Endothelial cell of umbilical vein (primary cell): ENCODE measurements around the gene CHRNA7. TPM values are rescaled to one million over a fixed set of nuclear protein-coding genes. Genes with fewer than 3 reads are reported as not detected.

Source experiments
- BruUV-seq: library from RNA; stranded (reverse); fragments of 400-500 nt; replicated peaks from 2 replicates; lab custom pipeline; 2021; lab: Mats Ljungman, UMichigan
- CTCF ChIA-PET: fragments of 300-600, 350-600 bp; sonication (Branson Sonifier 250); formaldehyde crosslinking; loops from one replicate; lab custom pipeline; 2021; ENCODE audit warnings: antibody characterized with exemption, inconsistent platforms; lab: Charles Lee
- POLR2A ChIA-PET: fragments of 300-600, 350-600 bp; sonication (Branson Sonifier 250); formaldehyde crosslinking; loops from one replicate; lab custom pipeline; 2021; ENCODE audit warnings: antibody characterized with exemption, inconsistent platforms; lab: Charles Lee
- DNase-seq: peaks from one replicate; pipeline ENCODE4 v3.0.0-alpha.2; 2011; ENCODE audit warnings: low read depth, low spot score
- FAIRE-seq: peaks from 2 replicates; lab custom pipeline; 2011; peaks lifted over from hg19 to GRCh38; lab: Jason Lieb, UNC
- H2AFZ ChIP-seq: 2 replicates; pipeline ENCODE4 v1.6.0; 2012; ENCODE audit warnings: low read depth, low read length, control low read depth, inconsistent platforms
- H3K27ac ChIP-seq: 2 replicates; pipeline ENCODE4 v1.5.1; 2011; ENCODE audit warnings: low read depth, mild to moderate bottlenecking, control low read depth, low read length, moderate library complexity; ENCODE audit not compliant: insufficient read depth
- H3K27me3 ChIP-seq, 2 experiments: 2 replicates each; pipeline versions ENCODE4 v1.6.0 to v1.6.1; 2011; ENCODE audit warnings: low read length in 2 of 2, mixed read lengths in 1 of 2; ENCODE audit not compliant: control insufficient read depth in 2 of 2, insufficient read depth in 2 of 2
- H3K36me3 ChIP-seq, 2 experiments: 2 replicates in 1 of 2; 3 replicates in 1 of 2; pipeline ENCODE4 v1.5.1; 2011; ENCODE audit warnings: low read length in 2 of 2, mild to moderate bottlenecking in 1 of 2, moderate library complexity in 1 of 2; ENCODE audit not compliant: control insufficient read depth in 2 of 2, insufficient read depth in 2 of 2; ENCODE audit errors: extremely low read depth in 1 of 2
- H3K4me1 ChIP-seq: 3 replicates; pipeline ENCODE4 v1.5.1; 2011; ENCODE audit warnings: mild to moderate bottlenecking, low read length; ENCODE audit not compliant: control insufficient read depth, insufficient read depth; ENCODE audit errors: extremely low read depth
- H3K4me2 ChIP-seq: 2 replicates; pipeline ENCODE4 v1.6.1; 2011; ENCODE audit warnings: low read length, control low read depth, mixed read lengths; ENCODE audit not compliant: insufficient read depth
- H3K4me3 ChIP-seq, 3 experiments: fragments of 200-600 bp in 1 of 3; sonication (generic), shearing (Covaris generic) in 1 of 3; replicated peaks in 1 of 3; 2 replicates each; pipeline ENCODE4 v1.5.1; 2011 to 2016; ENCODE audit warnings: control low read depth in 3 of 3, low read length in 3 of 3, mild to moderate bottlenecking in 2 of 3, inconsistent platforms in 1 of 3, low read depth in 1 of 3, moderate library complexity in 1 of 3; ENCODE audit not compliant: insufficient read depth in 1 of 3
- H3K79me2 ChIP-seq: 2 replicates; pipeline ENCODE4 v1.6.0; 2012; ENCODE audit warnings: low read length, inconsistent platforms; ENCODE audit not compliant: control insufficient read depth, insufficient read depth
- H3K9ac ChIP-seq: replicated peaks from 2 replicates; pipeline ENCODE3; 2011; ENCODE audit warnings: low read length, control low read depth; ENCODE audit not compliant: insufficient read depth; ENCODE audit errors: extremely low read depth
- H3K9me1 ChIP-seq: replicated peaks from 3 replicates; pipeline ENCODE4 v1.6.0; 2011; ENCODE audit warnings: mild to moderate bottlenecking, low read length; ENCODE audit not compliant: control insufficient read depth, insufficient read depth; ENCODE audit errors: extremely low read depth
- H3K9me3 ChIP-seq: replicated peaks from 2 replicates; pipeline ENCODE4 v1.5.1; 2012; ENCODE audit warnings: low read length, inconsistent platforms; ENCODE audit not compliant: control insufficient read depth, insufficient read depth
- H4K20me1 ChIP-seq: replicated peaks from 2 replicates; pipeline ENCODE3; 2011; ENCODE audit warnings: mild to moderate bottlenecking, low read length; ENCODE audit not compliant: control insufficient read depth, insufficient read depth; ENCODE audit errors: extremely low read depth
- FOS ChIP-seq: IDR thresholded peaks from 2 replicates; pipeline ENCODE4 v1.6.1; 2011; ENCODE audit warnings: mild to moderate bottlenecking, low read length, moderate library complexity, borderline replicate concordance; ENCODE audit not compliant: insufficient read depth
- GATA2 ChIP-seq: IDR thresholded peaks from 2 replicates; pipeline ENCODE4 v1.7.0; 2011; ENCODE audit warnings: low read depth, mild to moderate bottlenecking, moderate library complexity, mixed read lengths, low read length; ENCODE audit not compliant: insufficient read length, insufficient read depth
- JUN ChIP-seq: IDR thresholded peaks from 2 replicates; pipeline ENCODE4 v1.6.1; 2011; ENCODE audit warnings: borderline replicate concordance, low read depth; ENCODE audit not compliant: insufficient read length, insufficient read depth
- MYC ChIP-seq: IDR thresholded peaks from one replicate; pipeline ENCODE4 v1.6.1; 2011; ENCODE audit warnings: mild to moderate bottlenecking, low read depth, low read length
- POLR2A ChIP-seq: IDR thresholded peaks from 2 replicates; pipeline ENCODE4 v1.6.1; 2012; ENCODE audit warnings: low read depth, mild to moderate bottlenecking, control low read depth, low read length
- POLR2AphosphoS5 ChIP-seq: IDR thresholded peaks from 2 replicates; pipeline ENCODE4 v1.6.1; 2012; ENCODE audit warnings: low read depth, mild to moderate bottlenecking, control low read depth, low read length, moderate library complexity; ENCODE audit not compliant: insufficient read depth
- dilution Hi-C: fragments of 300-500 bp; cut with MboI; formaldehyde crosslinking; loops from one replicate; pipeline ENCODE4 v1.15.0; 2019; ENCODE audit warnings: low sequenced_read_pairs; ENCODE audit not compliant: extremely low pct_ligation_motif_present
- intact Hi-C: fragments of 100-400 bp; cut with micrococcal nuclease; formaldehyde crosslinking; loops from one replicate; pipeline ENCODE4 v1.10.0; 2022
- polyA plus RNA-seq, 4 experiments: library from polyadenylated mRNA; depleted of rRNA in 3 of 4; stranded (reverse) in 3 of 4; unstranded in 1 of 4; fragments of >200 nt; gene quantifications; 2 replicates each; pipeline versions ENCODE4 v1.2.1 to v1.2.3, GENCODE V29; 2011 to 2012; ENCODE audit warnings: missing spikeins in 1 of 4
- total RNA-seq: library from RNA; stranded (reverse); gene quantifications from 2 replicates; pipeline ENCODE4 v1.2.3, GENCODE V29; 2021
- TF ChIP-seq, protein P1 (sequence below), 2 donors: IDR thresholded peaks; 1 replicate in 1 of 2; 2 replicates in 1 of 2; pipeline ENCODE4 v1.5.1; 2011; ENCODE audit warnings: low read length in 2 of 2, mild to moderate bottlenecking in 2 of 2, moderate library complexity in 2 of 2, control low read depth in 1 of 2, inconsistent platforms in 1 of 2, low read depth in 1 of 2; ENCODE audit not compliant: insufficient read depth in 1 of 2; ENCODE audit errors: extremely low read depth in 1 of 2
- TF ChIP-seq, protein P2 (sequence below): IDR thresholded peaks from 2 replicates; pipeline ENCODE4 v1.6.1; 2011; ENCODE audit not compliant: insufficient read depth, insufficient read length

Gene CHRNA7
- total and polyA plus RNA-seq, 2 donors (not counting 3 experiments of a cell fraction or from before 2014, with no cell fraction given) = 0.70 to 2.6 TPM

DNA sequence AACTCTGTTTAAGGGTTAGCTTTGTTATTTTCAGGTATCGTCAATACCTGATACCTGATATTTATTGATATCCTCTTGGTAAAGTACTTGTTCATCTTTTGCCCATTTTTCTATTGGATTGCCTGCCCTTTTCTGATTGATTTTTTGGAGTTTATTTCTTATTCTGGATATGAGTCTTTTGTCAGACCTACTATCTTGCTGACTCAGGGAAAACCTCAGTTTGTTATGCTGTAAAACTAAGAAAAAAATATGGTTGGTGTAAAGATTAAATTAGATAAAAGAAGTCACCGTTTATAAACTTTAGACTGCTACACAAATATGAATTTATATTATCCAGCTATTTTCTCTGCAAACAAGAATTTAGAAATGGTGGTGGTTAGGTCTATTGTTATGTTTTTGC, 65.9 kb downstream of the CHRNA7 start:
- Histone ChIP-seq H3K4me3 (no peak overlapping the region), H3K27ac (no peak overlapping the region), H3K4me1 (no peaks in the 10 kb centered on the region), H3K79me2 (no peaks in the 10 kb centered on the region), H3K9me3 (no peaks in the 10 kb centered on the region), H3K4me2 (no peak overlapping the region), H2AFZ (no peak overlapping the region), H3K36me3 (no peaks in the 10 kb centered on the region), H3K27me3 (no peaks in the 10 kb centered on the region), H3K9ac (no peak overlapping the region), H4K20me1 (no peaks in the 10 kb centered on the region), H3K9me1 (no peaks in the 10 kb centered on the region)
- ChIA-PET POLR2A (no interaction called here), CTCF (interaction anchor here (1.6 kb wide), 1 partner anchor 11 kb away, joined by 3 read pairs; no protein-coding TSS in a partner anchor)
- no peak for TF ChIP-seq FOS
- FAIRE-seq = no peak
- intact Hi-C loops = no loop called here
- no TSS peak for BruUV-seq
- dilution Hi-C loops = no loop called here
- no peak for DNase-seq

DNA sequence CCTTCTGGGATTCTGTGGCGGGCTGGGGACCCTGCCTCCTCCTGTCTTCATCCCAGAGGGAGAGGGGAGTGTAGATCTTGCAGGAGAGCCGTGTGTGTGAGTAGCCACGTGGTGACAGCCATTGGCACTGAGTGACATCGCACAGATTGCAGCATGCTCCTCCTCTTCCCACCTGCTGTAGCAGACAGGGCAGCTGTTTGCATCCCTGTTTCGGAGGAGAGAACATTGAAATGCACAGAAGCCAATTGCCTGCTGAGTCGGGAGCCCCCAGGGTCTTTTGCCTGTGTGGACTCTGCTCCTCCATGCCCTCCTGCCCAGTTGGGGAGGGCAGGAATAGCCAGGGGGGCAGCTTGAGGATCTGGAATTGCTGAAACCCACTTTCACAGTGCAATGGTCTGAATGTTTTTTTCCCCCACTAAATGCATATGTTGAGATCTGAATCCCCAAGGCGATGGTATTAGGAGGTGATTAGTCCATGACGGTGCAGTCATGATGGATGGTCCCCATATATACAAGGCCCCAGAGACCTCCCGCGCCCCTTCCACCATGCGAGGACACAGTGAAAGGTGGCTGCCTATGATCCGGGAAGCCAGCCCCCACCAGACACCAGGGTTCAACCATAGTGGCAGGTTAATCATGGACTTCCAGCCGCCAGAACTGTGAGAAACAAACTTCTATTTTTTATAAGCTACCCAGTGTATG, 66.8 kb downstream of the CHRNA7 start:
- DNase-seq (no peak), FAIRE-seq (no peak)
- Histone ChIP-seq H2AFZ (no peak overlapping the region), H3K9ac (no peak overlapping the region), H3K9me1 (no peaks in the 10 kb centered on the region), H3K79me2 (no peaks in the 10 kb centered on the region), H3K9me3 (no peaks in the 10 kb centered on the region), H3K4me1 (no peaks in the 10 kb centered on the region), H3K27ac (no peak overlapping the region), H4K20me1 (no peaks in the 10 kb centered on the region), H3K4me2 (no peak overlapping the region), H3K4me3 (no peak overlapping the region), H3K27me3 (no peaks in the 10 kb centered on the region), H3K36me3 (no peaks in the 10 kb centered on the region)
- intact Hi-C loops (no loop called here), dilution Hi-C loops (no loop called here)
- POLR2A ChIA-PET = no interaction called here
- TF ChIP-seq, protein P1, sequence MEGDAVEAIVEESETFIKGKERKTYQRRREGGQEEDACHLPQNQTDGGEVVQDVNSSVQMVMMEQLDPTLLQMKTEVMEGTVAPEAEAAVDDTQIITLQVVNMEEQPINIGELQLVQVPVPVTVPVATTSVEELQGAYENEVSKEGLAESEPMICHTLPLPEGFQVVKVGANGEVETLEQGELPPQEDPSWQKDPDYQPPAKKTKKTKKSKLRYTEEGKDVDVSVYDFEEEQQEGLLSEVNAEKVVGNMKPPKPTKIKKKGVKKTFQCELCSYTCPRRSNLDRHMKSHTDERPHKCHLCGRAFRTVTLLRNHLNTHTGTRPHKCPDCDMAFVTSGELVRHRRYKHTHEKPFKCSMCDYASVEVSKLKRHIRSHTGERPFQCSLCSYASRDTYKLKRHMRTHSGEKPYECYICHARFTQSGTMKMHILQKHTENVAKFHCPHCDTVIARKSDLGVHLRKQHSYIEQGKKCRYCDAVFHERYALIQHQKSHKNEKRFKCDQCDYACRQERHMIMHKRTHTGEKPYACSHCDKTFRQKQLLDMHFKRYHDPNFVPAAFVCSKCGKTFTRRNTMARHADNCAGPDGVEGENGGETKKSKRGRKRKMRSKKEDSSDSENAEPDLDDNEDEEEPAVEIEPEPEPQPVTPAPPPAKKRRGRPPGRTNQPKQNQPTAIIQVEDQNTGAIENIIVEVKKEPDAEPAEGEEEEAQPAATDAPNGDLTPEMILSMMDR (IDR thresholded peaks at IDR 0.05; ENCODE audit: extremely low read depth in 1 of 2, insufficient read depth in 1 of 2, low read depth in 1 of 2, low read length in 2 of 2) = no peak
- TF ChIP-seq JUN = no peak
- TF ChIP-seq POLR2AphosphoS5 = no peak
- TF ChIP-seq MYC = no peak
- TF ChIP-seq FOS = no peak
- TF ChIP-seq POLR2A = no peak
- no peak for TF ChIP-seq GATA2
- TF ChIP-seq, protein P2, sequence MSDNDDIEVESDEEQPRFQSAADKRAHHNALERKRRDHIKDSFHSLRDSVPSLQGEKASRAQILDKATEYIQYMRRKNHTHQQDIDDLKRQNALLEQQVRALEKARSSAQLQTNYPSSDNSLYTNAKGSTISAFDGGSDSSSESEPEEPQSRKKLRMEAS = no peak
- CTCF ChIA-PET = no interaction called here
- BruUV-seq = no TSS peak
